ENCODE data around the gene ZSWIM4.
"Not testable (repeated sequence)": the region's sequence is repeated elsewhere in the genome, so short reads cannot be mapped to it uniquely, and the experiment has no call there.

Gene ZSWIM4

DNA sequence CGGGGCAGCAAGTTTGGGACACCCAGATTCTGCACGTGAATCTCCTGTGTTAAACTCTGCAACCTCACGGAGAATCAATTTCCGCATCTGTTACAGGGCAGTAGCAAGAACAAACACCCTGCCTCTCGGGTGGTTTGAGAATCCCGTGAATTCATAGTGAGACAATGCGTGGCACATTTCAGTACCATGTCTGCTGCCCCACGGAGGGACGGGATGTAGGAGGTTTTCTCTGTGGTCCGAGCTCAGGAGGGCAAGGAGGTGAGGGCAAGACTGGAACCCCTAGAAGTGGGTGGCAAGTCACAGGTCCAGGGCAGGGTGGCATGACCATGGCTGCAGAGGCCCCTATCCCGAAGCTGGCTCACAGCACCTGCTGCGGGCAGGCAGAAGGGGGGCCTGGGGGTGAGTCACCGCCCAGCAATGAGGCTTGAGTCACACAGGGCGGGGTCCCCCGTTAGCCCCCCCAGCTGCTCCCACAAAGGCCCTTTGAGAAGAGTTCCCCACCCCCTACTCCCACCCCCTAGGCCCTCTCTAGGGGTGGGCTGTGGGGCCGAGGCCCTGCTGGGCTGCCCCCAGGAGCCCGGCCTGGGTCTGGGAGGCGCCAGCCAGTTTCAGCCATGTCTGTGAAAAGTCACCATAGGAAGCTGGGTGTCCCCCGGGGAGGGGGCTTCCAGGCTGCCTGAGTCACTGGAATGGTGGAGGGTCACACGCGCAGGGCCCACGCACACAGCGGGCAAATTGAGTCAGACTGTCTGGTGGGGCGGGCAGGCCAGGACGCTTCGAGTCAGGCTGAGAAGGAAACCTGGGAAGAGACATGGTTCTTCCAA, 55.9 kb downstream of the ZSWIM4 start:
- peak; percentile 96 for DNase-seq

DNA sequence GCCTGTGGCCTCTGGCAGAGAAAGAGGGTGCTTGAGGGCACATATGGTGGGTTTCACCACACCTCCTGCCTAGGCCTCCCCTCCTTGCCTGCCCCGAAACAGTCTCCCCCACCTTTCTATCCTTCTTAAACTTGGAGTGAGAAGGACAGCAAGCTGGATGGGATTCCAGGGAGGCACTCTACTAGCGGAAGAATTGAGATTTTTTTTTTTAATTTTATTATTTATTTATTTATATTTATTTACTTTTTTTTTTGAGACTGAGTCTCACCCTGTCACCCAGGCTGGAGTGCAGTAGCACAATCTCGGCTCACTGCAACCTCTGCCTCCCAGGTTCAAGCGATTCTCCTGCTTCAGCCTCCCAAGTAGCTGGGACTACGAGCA, 56.5 kb downstream of the ZSWIM4 start:
- not testable (repeated sequence) for DNase-seq

DNA sequence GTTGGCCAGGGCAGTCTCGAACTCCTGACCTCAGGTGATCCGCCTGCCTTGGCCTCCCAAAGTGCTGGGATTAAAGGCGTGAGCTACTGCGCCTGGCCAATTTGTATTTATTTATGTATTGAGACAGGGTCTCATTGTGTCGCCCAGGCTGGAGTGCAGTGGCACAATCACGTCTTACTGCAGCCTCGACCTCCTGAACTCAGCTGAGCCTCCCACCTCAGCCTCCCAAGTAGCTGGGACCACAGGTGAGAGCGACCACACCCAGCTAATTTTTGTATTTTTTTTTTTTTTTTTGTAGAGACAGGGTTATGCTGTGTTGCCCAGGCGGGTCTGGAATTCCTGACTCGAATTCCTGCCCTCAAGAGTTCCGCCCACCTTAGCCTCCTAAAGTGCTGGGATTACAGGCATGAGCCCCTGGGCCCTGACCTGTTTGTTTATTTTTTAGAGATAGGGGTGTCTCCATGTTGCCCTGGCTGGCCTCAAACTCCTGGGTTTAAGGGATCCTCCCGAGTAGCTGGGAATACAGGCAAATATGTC, 57.0 kb downstream of the ZSWIM4 start:
- DNase-seq, result not testable (repeated sequence)

DNA sequence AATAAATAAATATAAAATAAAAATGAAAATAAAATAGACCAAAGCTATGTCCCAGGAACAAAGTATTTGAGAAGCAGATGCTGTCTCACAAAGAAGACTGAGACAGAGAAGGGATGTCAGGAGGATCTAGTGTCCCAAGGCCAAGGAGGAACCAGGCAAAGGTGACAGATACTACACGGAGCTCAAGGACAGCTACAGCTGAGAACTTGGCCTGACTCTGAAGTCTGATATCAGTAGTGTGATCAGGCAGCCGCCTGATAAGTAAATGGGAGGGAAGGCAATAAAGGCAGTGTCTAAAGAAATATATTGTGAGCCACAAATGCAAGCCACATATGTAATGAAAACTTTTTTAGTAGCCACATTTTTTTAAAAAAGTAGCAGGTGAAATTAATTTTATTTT, 61.3 kb downstream of the ZSWIM4 start:
- no peak for DNase-seq

DNA sequence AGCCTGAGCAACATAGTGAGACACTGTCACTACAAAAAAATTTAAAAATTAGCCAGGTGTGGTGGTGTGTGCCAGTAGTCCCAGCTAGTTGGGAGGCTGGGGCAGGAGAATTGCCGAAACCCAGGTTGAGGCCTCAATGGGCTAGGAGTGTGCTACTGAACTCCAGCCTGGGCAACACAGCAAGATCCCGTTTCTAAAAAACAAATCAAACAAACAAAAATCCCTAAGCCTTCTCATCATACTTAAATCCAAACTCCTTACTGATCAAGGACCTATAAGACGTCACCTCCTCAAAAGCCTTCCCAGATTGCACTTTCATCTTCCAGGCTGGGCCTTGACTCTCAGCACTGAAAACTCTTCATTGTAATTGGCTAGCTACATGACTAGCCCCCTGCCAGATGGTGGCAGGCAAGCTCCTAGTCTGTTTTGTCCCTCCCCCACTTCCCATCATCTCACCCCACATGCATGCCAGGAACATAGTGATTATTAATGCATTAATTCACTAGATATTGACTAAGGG, 64.2 kb downstream of the ZSWIM4 start:
- peak; percentile 62 for DNase-seq

DNA sequence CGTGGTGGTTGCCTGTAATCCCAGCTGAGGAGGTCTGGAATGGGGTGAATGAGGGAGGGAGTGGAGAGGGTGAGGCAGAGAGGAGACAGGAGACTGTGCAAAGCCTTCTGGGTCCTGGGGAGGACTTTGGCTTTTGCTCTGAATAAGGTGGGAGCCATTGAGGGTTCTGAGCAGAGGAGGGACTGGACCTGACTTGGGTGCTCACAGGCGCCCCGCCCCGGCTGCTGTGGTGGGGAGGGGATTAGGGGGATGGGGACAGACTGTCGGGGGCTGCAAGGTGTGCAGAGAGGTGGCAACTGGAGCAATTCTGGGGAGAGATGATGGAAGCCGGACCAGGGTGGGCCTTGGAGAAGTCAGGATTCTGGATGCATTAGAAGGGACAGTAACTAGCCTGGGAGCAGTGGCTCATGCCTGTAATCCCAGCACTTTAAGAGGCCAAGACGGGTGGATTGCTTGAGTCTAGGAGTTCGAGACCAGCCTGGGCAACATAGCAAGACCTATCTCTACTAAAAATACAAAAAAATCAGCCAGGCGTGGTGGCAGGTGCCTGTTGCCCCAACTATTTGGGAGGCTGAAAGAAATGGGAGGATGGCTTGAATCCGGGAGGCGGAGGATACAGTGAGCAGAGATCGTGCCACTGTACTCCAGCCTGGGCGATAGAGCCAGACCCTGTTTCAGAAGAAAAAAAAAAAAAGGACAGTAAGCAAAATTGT, 65.6 kb downstream of the ZSWIM4 start:
- no peak for DNase-seq

DNA sequence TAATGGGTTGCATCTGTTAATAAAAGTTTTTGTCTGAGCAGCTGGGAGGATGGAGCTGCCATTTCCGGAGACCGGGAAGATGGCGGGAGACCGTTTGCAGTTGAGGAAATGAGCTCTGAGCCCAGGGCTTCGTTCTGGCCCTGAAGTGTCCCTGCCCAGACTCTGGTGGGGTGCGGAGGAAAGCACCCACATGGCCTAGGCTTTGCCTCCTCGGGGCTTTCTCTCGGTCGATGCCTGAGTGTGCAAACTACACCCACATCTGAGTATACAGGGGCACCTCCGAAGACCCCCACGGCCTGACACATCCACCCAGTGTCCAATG, 66.1 kb downstream of the ZSWIM4 start:
- no peak for DNase-seq

DNA sequence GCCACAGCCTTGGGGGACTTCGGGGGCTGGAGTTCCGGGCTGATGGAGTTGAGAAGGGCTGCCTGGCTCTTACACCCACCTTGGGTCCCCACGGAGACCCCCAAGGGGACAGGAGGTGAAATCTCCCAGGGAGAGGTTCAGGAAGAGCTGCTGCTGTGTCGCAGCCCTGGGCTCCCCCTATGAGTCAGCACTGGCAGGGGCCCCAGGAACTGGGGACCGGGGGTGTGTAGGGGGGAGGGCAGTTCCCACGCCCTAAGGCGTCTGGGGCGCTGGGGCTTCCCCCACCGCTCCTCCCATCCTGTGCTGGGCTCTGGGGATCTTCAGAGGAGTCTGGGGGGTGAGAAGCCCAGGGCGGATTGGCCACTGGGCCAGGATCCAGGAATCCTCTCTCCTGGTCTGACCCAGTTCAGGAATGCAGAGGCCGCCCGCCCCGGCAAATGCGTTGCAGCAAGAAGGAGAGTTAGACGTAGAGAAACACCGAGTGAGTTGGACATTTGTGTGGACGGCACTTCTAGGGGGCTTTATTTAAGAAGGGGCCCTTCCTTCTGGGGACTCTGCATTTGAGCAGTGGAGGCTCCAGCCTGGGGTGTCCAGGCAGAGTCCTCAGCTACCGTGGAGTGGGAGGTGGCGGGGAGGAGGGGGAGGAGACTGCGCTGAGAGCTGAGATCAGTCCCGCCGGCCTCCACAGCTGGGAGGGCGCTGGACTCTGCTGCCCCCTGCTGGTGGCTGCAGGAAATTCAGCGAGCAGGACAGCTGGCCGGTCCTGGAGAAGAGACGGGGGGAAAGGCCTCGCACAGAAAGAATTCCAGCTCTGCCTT, 66.7 kb downstream of the ZSWIM4 start:
- DNase-seq, result peak; percentile 95

DNA sequence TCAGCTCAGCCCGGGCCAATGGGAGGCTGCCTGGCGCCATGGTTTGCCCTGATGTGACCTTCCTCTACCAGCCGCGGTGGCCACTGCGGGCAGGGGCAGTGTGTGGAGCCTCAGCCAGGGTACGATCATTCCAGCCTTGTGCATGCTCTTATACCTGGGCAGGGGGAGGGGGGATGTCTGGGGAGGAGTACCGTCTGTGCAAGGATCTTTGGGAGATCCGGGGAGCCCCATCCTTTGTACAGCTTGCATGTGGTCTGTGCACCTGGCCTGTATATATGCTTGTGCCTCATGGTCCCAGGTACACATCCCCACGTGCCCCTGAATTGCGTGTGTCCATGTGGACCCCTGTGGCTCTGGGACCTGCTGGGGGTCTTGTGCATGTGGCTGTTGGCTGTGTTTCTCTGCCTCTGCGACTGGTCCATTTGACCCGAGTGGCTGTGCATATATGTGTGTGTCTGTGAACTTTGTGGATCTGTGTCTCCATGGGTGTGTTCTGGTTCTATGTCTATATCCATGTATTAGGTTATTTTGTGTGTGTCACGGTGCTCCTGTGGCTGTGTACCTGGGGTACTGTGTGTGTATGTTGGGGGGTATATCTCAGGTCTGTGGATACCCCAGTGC, 68.9 kb downstream of the ZSWIM4 start:
- no peak for DNase-seq

DNA sequence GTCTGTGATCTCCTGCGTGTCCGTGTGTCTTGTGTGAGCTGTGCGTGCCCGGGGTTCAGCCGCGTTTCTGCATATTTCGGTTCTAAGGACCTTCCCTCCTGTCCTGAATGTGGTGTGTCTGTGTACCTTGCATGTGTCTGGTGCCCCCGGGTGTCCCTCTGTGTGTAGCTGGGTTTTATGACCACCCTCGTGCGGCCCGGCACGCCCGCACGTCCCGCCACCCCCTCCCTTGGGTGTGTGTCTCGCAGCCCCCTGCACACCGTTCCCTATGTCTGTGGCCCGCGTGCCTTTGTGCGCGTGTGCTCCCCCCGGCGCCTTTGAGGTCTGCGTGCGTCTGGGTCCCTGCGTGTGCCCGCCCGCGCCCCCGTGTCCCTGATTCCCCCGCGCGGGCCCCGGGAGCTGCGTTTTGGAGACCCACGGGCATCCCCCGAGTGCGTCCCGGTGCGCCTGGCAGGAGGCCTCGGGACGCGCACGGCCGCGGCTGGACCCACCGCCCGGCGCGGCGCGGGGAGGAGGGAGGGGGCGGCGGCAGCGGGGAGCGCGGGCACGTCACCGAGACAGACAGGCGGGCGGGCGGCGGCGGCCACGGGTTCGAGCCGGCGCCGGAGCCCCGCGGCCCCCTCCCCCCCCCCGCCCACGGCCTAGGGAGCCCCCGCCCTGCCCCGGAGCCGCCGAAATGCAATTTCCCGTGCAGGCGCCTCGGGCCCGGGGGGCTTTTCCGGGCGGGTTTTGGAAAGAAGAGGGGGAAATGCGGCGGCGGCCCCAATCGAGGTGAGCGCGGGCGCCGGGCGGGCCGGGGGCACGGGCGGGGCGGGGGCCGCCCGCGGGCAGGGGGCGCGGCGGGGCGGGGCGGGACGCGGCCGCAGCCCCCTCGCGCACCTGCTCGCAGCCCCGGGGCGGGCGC, 69.7 kb downstream of the ZSWIM4 start:
- DNase-seq, result no peak

DNA sequence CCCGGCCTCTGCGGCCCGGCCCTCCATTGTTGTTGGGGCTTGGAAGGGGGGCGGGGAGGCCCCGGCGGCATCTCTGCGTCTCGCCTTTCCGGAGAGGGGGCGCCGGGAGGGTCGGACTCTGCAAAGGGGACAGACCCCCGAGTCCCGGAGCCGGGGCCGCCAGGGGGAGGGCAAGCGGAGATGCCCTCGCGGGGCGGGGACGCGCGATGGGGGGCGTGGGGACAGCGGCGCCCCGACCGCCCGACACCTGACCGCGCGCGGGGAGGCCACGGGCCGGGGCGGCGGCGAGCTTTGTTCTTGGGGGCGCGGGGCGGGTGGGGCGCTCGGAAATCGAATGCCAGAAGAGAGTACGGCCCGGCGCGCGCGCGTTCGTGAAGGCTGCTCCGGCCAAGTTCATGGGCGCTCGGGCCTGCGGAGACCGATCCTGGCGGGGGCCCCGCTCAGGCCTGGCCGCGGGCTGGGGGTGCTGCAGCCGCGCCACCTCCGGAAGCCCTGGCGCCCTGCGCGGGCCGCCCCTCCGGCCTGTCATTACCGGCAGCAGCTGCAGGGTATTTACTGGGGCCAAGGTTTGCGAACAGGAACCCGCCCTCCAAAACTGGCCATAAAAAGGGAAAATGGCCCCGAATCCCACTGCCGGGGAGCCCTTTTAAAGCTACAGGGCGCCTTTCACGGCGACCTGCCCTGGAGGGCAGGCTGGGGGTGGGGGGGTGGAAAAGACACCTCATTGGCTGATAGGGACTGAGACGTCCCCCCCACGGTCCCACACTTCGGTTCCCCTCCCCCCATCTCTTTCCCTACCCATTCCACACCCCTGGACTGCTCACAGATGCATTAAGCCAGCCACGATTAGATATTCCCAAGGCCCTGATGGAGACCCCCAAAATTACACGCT, 70.6 kb downstream of the ZSWIM4 start:
- no peak for DNase-seq

DNA sequence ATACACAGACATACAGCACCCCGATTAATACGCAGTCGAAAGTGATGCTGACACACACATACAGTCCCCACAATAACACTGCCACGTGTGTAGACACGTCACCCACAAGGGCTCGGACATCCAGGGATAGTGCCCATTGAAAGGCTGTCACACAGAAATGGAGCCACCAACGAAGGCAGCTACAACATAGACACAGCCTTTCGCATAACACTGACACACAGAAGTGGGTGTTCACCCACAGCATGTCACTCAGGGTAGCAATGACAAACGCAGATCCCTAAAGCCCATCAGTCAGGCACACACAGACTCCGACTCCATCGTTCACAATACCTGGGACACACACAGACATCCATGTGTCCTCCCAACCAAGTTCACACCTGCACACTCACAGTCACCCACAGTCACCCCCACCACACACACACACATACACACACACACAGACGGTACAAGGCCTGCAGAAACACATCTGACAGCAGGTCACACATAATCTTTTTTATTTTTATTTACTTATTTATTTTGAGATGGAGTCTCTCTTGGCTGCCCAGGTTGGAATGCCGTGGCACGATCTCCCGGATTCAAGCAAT, 71.3 kb downstream of the ZSWIM4 start:
- DNase-seq, result no peak

DNA sequence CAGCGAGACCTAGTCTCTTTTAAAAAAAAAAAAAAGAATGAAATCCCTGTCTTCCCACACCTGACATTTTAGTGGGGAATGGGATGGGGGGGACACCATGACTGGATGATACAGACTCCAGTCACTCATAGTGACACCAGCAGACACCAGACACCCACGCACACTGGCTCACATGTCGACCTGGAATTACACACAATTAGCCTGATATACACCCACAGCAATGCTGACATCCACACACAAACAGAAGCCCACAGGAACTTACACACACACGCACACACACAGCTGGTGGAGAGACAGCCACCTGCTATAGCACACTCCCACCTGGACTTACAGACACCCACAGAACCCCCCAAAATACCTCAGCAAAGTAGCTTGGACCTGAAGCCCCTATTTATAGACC, 73.4 kb downstream of the ZSWIM4 start:
- DNase-seq, result no peak

DNA sequence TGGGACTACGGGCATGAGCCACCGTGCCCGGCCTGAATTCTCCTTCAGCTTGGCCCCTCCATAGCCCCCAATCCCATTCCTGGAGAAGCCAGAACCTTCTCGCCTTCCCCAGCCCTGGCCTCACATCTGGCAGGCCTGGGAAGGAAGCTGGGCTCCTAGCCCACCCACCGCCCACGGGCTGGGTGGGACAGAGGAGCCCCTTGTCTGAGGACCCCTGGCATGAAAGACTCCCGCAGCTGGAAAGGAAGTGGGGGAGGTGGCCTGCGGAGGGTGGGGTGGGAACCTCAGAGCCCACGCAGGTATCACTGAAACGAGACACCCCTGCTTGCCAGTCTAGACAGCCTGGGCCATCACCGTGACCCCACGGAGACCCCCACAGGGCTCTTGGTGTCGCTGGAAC, 74.0 kb downstream of the ZSWIM4 start:
- no peak for DNase-seq

DNA sequence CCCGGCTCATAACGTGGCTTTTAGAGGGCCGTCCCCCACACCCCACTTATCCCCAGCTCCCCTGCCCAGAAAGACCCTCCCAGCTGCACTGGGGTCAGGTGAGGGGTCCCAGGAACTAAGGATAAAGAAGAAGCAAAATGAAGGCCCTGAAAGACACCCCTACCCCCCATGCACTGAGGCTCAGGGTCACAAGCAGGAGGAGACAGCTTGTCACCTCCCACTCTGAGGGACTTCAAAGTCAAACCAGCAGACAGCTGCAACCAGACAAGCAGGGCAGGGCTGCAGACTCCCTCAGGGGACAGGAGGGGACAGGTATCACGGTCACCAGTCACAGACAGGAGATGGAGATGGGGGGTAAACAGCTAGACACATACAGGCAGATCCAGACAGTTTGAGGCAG, 75.6 kb downstream of the ZSWIM4 start:
- DNase-seq, result no peak

DNA sequence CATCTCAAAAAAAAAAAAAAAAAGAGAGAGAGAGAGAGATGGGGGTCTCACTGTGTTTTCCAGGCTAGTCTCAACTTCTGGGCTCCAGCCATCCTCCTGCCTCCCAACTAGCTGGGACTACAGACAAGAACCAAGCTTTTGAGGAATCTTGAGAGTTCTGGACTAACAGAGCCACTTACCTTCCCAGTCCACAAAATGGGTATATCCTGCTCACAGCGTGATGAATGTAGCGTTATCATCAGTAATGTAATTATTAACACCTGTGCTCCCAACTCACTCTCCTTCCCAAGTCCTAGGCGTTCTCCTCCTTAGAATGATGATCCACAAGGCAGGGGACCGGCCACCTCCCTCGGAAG, 77.1 kb downstream of the ZSWIM4 start:
- DNase-seq, result no peak

DNA sequence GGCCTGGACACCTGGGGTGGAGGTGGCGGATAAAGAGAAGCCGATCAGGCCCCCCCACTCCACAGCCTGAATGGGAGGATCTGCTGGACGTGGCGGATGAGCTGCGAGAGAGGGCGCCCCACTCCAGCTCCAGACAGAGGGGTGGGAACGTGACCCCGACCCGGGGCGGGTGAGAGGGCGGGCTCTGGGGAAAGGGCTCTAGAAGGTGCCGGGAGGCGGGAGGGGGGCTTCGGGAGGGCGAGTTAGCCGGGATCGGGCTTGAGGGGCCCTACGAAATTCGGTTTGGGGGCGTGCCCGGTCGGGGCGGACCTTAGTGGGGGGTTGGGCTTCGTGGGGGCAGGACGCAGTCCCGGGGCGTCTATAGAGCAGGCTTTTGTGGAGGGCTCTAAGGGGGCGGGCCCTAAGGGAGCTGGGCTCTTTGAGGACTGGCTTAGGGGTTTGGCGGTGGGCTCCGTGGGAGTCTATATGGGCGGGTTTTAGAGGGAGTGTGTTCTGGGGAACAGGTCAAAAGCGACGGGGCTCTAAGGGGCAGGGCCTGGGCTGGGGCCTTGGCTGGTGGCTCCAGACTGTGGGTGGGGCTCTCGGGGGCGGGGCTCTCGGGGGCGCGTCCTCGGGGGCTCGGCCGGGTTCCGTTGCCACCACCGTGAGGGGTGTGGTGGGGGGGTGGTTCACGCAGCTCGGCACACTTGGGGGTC, 77.6 kb downstream of the ZSWIM4 start:
- DNase-seq, result no peak

DNA sequence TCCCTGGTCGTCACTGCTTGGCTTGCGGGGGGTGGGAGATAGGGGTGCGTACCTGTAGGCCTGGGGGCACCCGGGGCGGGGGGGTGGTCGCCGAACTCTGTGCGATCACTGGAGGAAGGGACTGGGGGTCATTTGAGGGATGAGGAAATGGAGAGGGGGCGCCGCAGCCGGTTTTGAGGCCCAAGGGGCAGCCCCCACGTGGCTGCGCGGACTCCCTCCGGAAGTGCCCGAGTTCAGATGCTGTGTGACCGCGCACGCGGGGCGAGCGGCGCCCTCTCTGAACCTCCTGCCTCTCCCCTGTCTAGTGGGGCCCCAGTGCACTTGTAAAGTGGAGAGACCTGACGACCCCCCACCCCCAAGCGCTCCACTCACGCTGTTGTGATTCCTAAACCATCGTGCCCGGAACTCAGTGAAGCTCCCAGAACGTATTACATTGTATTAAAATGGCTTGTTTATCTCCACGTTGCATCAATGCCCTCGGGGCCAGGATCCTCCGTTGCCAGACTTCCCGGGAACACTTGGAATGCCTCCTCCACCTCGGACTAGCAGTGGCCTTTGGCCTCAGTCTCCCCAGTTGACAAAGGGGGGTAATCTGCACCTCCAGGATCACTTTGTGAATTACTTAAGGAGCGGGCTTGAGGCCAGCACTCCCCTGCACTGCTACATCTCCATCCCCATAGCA, 78.7 kb downstream of the ZSWIM4 start:
- DNase-seq, result no peak

DNA sequence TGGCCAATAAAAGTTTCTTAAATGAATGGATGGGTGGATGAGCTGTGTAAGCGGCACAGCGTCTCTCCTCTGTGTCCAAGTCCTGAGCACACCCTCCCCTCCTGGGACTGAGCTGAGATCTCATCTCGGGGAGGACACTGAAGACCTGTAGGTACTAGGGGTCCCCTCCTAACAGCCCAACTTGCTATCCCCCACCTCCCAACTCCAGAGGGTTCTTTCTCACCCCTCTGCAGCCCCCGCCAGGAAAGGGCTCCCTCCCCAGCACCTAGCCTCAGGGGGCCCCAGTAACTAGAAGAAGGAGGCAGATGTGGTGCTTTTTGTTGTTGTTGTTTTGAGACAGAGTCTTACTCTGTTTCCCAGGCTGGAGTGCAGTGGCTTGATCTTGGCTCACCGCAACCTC, 80.6 kb downstream of the ZSWIM4 start:
- no peak for DNase-seq

All from fibroblast of skin of abdomen (primary cell).